BJ (cell line): Measurements from ENCODE around the gene PLXNA2. TPM values are rescaled to one million over a fixed set of nuclear protein-coding genes. Genes with fewer than 3 reads are reported as not detected.

Source experiments
- CTCF ChIA-PET: fragments of 350-600 bp; formaldehyde crosslinking; extraction: SDS; loops from one replicate; lab custom pipeline; 2021; ENCODE audit warnings: antibody characterized with exemption, inconsistent platforms; lab: Yijun Ruan, JAX
- POLR2A ChIA-PET: fragments of 300-600 bp; sonication (Branson Sonifier 250); formaldehyde crosslinking; extraction: SDS; loops from one replicate; lab custom pipeline; 2021; ENCODE audit warnings: antibody characterized with exemption; lab: Charles Lee
- DNase-seq: peaks from one replicate; pipeline ENCODE4 v3.0.0-alpha.2; 2011; ENCODE audit warnings: low read depth
- H3K27me3 ChIP-seq: 2 replicates; pipeline ENCODE4 v1.6.0; 2011; ENCODE audit warnings: low read length; ENCODE audit not compliant: control insufficient read depth, insufficient read depth
- H3K36me3 ChIP-seq: 2 replicates; pipeline ENCODE4 v1.5.1; 2011; ENCODE audit warnings: low read length; ENCODE audit not compliant: control insufficient read depth, insufficient read depth
- H3K4me3 ChIP-seq: 2 replicates; pipeline ENCODE4 v1.5.1; 2011; ENCODE audit warnings: low read depth, mild to moderate bottlenecking, control low read depth, low read length
- polyA plus RNA-seq: library from polyadenylated mRNA; depleted of rRNA; stranded (reverse); fragments of >200 nt; gene quantifications from 2 replicates; pipeline ENCODE4 v1.2.3, GENCODE V29; 2011
- TF ChIP-seq, protein P1 (sequence below): IDR thresholded peaks from 2 replicates; pipeline ENCODE4 v1.5.1; 2011; ENCODE audit warnings: low read depth, mild to moderate bottlenecking, control low read depth, inconsistent platforms, low read length, moderate library complexity; ENCODE audit not compliant: insufficient read depth

Gene PLXNA2
- polyA plus RNA-seq, 1 experiment = 2.7 TPM

DNA sequence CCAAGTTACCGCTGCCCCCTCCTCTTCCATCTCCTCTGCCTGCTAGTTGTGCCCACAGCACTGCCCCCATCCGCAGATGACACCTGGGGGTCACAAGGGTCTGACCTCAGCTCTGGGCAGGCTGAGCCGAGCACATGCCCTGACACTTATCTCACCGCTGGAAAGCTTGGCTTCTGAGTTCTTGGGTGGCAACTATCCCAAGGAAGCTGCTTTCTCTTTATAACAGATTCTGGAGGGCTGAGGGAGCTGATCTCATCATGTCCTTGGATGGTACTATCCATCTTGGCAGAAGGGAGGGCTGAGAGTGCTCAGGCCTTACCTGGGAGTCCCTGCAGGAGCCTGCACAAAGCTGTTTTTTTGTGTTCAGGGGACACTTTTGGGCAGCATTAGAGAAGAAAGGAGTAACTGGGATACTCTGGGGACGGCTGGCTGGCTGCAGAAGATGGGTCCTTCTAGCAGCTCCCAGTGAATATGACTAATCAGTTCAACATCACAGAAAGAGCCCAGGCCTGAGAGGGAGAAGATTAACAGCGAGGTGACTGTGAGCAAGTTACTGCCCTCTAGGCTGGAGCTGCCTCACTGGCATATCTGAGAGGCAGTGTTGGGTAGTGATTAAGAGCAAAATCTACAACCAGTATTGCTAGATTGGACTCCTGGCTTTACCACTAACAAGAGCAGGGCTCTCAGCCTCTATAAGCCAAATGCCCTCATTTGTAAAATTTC is 71.6 kb downstream of the PLXNA2 start:
- Histone ChIP-seq H3K36me3 (no peaks in the 10 kb centered on the region), H3K4me3 (no peak overlapping the region), H3K27me3 (no peaks in the 10 kb centered on the region)
- ChIA-PET CTCF (interaction anchor here (0.9 to 2.5 kb wide), 9 partner anchors 8 to 151 kb away, joined by 3 to 10 read pairs (median 4); no protein-coding TSS in a partner anchor), POLR2A (interaction anchor here (0.5 to 0.7 kb wide), 2 partner anchors 11 to 303 kb away, joined by 3 to 5 read pairs; no protein-coding TSS in a partner anchor)
- no peak for DNase-seq
- TF ChIP-seq, protein P1, sequence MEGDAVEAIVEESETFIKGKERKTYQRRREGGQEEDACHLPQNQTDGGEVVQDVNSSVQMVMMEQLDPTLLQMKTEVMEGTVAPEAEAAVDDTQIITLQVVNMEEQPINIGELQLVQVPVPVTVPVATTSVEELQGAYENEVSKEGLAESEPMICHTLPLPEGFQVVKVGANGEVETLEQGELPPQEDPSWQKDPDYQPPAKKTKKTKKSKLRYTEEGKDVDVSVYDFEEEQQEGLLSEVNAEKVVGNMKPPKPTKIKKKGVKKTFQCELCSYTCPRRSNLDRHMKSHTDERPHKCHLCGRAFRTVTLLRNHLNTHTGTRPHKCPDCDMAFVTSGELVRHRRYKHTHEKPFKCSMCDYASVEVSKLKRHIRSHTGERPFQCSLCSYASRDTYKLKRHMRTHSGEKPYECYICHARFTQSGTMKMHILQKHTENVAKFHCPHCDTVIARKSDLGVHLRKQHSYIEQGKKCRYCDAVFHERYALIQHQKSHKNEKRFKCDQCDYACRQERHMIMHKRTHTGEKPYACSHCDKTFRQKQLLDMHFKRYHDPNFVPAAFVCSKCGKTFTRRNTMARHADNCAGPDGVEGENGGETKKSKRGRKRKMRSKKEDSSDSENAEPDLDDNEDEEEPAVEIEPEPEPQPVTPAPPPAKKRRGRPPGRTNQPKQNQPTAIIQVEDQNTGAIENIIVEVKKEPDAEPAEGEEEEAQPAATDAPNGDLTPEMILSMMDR = no peak

DNA sequence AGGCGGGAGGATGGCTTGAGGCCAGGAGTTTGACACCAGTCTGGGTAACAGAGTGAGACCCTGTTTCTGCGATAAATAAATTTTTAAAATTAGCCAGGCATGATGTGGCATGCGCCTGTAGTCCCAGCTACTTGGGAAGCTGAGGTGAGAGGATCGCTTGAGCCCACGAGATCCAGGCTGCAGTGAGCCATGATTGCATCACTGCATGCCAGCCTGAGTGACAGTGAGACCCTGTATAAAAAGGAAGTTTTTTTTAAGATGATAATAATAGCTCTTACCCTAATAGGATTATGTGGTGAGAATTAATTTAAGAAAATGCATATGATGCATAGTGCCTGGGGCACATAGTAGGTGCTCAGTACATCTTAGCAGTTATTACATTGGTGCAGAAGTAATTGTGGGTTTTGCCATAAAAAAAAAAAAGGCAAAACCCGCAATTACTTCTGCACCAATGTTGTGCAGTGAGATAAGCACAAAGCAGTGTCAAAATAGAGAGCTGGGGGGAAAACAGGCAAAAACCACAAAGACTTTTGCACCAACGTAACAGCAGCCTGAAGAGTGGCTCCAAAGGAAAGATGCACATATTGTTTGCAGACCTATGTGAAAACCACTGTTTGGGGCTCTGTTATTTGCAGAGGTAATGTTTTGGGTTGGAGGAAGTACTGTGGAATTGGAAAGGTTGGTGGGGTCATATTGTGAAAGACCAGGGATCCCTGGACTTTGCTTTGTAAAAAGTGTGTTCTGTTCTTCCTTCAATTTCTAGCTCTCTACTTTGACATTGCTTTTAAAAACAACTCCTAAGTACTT is 72.4 kb downstream of the PLXNA2 start:
- Histone ChIP-seq H3K4me3 (no peak overlapping the region), H3K27me3 (no peaks in the 10 kb centered on the region), H3K36me3 (no peaks in the 10 kb centered on the region)
- DNase-seq = no peak
- CTCF ChIA-PET = interaction anchor here (0.7 to 2.5 kb wide), 7 partner anchors 9 to 853 kb away, joined by 3 to 10 read pairs (median 3); no protein-coding TSS in a partner anchor
- TF ChIP-seq, protein P1 = no peak
- POLR2A ChIA-PET = interaction anchor here (0.7 kb wide), 1 partner anchor 302 kb away, joined by 5 read pairs; no protein-coding TSS in a partner anchor

DNA sequence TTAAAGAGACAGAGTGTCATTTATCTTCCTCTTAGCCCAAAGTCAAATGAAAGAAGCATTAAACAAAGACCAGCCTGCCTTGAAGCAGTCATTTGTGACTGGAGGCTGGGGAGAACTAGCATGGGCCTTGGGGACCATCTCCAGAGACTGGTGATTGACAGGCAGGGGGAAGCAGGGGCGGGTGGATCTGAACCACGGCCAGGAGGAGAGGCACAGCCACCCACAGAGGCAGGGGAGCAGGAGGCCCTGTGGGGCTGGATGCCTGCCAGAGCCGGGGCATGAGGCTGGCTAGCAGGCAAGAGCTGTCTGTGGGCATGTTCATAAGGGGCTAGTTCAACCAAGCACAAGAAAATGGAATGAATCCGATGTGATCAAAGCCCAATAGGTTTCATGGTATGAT is 73.9 kb downstream of the PLXNA2 start:
- Histone ChIP-seq H3K36me3 (no peaks in the 10 kb centered on the region), H3K27me3 (no peaks in the 10 kb centered on the region), H3K4me3 (no peak overlapping the region)
- TF ChIP-seq, protein P1 = no peak
- ChIA-PET CTCF (no interaction called here), POLR2A (no interaction called here)
- no peak for DNase-seq

DNA sequence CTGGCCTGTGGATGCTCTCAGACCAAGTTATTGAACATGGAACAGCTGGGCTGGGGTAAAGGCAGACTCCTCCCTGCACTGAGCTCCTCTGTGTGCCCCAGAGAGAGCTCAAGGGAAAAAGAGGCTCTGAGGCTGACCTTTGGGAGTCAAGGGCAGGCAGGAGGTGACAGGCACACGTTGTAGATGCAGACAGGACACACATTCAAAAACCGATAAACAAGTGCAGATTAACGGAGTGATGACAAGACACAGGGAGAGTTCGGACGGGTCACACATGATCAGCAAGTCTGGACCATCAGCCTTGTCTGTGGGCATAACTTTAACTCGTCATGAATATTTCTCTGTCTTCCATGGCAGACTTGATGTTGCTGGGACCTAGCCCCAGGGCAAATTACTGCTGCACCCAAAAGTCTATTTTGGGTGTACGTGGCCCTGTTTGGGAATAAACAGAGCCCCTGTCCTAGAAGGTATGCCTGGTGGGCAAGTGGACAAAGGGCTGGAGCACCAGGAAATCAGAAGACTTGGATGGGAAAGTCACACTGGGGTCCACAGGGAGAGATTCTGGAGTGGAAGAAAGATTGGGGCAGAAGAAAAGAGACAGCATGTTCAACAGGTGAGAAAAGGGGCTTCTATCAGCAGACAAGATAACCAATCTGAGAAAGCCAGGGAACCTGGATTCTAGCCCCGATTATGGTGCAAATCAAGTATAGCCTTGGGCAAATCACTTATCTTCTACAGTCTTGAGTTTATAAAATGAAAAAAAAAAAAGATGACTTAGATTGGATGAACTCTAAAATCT is 74.9 kb downstream of the PLXNA2 start:
- no peak for DNase-seq
- Histone ChIP-seq H3K4me3 (no peak overlapping the region), H3K36me3 (no peaks in the 10 kb centered on the region), H3K27me3 (no peaks in the 10 kb centered on the region)
- TF ChIP-seq, protein P1 = no peak
- ChIA-PET CTCF (interaction anchor here (0.6 to 0.7 kb wide), 2 partner anchors 15 to 24 kb away, joined by 3 read pairs; no protein-coding TSS in a partner anchor), POLR2A (no interaction called here)
